NK-92 (cell line): ENCODE measurements around the gene CFAP74.

ENCODE experiments used
- DNase-seq: peaks from one replicate; lab custom pipeline; 2025; ENCODE audit not compliant: unreplicated experiment; lab: John Stamatoyannopoulos, UW

The CFAP74 gene

GRCh38 chr1:1971688-1972087, 31.9 kb downstream of the CFAP74 start:
- DNase-seq: no peak

- no peak for DNase-seq
Measured at GRCh38 chr1:1971017-1971416, 32.6 kb downstream of the CFAP74 start.

DNA sequence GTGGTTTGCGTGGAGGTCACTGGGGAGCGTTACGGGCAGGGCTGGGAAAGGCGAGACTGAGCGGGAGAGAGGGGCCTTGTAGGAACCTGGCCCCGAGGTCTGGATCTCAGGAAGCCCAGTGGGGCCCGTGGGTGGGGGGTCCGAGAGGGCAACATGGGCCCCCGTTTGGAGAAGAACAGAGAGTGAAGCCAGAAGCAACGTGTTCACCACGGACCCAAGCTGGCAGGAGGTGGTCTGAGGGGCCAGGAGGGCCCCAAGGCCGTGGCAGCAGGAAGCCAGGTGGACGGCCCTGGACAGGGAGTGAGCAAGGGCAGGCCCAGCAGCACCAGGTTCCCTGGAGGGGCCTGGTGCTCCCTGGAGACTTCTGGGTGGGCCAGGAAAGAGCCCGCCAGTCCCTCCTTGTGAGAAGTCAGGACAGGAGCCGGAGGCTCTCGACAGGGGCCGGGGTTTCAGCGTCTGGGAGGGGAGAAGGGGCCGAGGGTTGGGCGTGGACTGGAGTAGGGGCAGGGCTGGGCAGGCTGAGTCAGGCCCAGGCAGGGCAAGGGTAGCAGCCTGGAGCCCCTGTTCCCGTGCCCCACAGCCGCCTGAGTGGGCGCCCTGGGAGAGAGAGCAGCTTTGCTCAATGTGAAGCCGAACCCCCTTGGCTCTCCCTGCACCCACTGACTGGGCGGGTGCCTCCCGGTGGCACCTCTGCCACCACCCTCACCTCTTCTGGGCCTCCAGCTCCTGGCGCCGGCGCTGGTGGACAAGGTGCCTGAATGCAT, 33.5 kb downstream of the CFAP74 start:
- no peak for DNase-seq

DNA sequence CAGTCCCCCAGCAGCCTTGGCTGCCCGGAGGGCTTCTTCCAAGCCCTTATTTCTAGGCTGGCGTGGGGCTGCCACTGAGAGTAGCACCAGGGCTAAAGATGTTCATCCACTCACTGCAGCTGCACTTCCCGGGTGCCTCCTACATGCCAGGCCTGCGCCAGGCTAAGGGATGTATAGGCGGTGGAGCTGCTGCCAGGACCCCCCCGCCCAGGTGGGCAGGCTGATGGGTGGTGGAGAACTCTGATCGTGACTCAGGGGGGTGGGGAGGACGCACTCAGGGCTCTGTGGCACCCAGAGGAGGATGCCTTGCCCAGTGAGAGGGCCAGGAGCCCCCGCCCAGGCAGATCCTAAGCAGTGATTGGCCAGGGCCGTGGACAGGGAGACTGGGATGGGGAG, 34.1 kb downstream of the CFAP74 start:
- no peak for DNase-seq

DNA sequence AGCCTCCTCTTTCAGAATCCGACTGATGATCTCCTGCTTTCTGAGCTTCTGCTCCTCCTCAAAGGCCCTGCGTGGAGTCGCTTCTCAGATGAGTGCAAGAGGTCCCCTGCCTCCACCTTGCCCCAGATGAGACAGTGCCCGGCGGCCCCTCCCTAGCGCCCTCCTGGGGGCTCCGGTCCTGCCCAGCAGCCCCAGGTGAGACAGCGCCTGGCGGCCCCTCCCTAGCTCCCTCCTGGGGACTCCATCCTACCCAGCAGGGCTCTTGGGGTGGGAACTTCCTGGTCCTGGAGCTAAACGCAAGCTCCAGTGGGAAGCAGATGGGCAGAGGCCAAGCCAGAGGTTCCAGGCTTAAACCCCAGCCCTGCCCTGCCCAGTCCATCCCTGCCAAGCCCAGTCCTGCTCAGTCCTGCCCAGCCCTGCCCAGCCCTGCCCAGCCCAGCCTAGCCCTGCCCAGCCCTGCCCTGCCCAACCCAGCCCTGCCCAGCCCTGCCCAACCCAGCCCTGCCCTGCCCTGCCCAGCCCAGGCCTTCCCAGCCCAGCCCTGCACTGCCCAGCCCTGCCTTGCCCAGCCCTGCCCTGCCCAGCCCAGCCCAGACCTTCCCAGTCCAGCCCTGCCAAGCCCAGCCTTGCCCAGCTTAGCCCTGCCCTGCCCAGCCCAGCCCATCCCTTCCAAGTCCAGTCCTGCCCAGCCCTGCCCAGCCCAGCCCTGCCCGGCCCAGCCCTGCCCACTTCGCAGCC, 34.6 kb downstream of the CFAP74 start:
- no peak for DNase-seq

GRCh38 chr1:1967879-1968278, 35.7 kb downstream of the CFAP74 start:
- DNase-seq: no peak

DNA sequence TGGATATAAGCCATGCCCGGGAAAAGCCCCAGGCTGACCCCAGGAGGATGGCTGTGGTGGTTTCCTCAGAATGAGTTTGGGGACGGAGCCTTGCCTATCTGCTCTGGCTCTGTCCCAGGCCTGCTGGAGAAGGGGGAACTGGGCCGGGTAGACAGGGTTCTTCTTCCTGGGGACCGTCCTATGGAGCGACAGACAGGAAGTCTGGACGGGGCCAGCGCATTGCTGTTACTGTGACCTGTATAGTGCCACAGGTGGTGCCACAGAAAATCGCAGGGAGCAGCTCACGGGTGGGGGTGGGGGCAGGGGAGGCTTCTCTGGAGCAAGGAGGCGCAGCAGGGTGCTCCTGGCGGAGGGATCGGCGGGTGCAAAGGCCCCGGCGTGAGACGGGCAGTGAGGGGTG, 36.4 kb downstream of the CFAP74 start:
- DNase-seq: no peak

DNA sequence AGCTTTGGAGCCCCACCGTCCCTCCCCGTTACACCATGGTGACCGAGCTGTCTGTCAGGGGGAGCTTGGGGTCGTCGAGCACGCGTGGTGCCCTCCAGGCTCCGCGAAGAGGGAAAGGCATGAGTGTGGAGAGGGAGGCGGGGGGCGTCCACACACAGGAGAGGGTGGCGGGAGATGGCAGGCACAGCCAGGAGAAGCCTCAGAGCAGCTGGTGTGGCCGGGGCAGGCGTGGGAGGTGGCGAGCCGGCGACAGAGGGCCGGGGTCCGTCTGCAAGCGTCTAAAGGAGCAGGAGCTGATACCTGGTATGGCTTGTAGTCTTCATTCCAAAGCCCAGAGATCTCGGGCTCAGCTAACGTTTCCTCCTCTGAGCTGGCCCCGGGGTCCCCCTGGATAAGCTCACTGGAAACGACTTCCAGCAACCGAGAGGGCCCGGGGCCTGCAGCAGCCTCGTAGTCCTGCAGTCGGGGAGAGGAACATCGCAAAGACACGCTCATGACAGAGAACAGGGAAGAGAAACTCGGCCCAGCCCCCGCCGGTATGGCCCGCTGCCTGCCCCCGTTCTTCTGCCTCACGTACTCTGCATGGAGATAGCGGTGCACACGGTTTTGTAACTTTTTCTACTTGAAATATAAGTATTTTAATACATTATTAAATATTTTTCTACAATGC, 37.4 kb downstream of the CFAP74 start:
- DNase-seq: no peak

- DNase-seq: no peak
Measured at GRCh38 chr1:1965546-1965945, 38.0 kb downstream of the CFAP74 start.

DNA sequence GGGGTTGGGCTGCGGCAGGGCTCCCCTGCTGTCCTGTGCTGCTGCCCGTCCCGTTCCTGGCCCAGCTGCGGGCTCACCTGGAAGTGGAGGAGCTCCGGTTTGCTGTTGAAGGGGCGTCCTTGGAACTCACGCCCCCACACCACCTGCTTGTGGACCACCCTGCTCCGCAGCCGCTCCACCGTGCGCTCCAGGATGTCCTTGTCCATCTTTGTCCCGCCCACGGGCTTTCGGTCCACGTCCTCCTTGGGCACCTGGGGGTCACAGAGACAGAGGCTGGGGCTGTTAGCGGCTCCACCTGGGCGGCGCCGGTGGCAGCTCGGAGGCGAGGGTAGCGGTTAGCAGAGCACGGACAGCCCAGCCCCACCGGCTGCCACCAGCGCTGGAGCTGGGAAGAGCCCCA, 38.8 kb downstream of the CFAP74 start:
- DNase-seq: no peak

- no peak for DNase-seq
Measured at GRCh38 chr1:1963570-1963969, 40.0 kb downstream of the CFAP74 start.

DNA sequence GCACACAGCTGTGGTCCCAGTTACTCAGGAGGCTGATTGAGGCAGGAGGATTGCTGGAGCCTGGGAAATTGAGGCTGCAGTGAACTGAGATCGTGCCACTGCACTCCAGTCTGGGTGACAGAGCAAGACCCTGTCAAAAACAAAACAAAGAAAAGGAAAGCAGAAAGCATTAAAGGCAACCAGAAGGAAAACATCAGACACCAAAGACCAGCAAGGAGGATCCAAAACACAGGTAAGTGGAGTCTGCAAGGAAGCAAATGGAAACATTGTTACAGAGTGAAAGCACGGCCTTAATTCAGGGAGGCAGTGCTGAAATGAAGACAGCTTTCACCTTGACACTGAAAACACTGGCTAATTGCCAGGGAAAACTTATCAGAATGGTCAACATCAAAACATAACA, 40.8 kb downstream of the CFAP74 start:
- no peak for DNase-seq

DNA sequence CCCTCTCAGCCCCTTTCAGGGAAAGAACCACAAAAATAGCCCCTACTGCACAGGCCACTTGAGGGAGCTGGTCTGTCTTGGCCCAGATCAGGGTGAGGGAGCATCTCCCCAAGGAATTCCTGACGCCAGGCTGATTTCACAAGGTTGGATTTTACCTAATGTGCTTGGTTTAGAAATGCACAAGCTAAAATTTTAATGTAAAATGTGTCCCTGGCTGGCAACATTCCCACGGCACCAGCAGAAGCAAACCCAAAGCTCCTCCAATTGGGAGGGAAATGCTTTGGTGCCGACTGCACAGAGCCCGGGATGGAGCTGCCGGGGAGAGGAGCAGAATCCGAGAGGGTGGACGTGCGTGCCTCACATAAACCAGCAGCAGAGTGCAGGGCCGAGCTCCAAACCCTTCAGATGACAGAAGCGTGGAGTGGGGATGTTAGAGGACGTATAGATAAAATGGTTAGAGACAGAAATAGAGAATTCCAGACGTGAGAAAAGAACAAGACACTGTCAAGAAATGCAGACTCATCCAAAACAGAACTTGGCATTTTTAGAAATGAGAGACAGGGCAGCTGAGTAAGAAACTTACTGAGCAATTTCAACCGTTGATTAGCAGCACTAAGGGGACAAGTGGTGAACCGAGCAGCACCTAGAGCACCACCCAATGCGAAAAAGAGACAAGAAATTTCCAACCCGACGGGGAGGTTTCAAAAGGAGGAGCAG, 42.9 kb downstream of the CFAP74 start:
- DNase-seq: no peak

DNA sequence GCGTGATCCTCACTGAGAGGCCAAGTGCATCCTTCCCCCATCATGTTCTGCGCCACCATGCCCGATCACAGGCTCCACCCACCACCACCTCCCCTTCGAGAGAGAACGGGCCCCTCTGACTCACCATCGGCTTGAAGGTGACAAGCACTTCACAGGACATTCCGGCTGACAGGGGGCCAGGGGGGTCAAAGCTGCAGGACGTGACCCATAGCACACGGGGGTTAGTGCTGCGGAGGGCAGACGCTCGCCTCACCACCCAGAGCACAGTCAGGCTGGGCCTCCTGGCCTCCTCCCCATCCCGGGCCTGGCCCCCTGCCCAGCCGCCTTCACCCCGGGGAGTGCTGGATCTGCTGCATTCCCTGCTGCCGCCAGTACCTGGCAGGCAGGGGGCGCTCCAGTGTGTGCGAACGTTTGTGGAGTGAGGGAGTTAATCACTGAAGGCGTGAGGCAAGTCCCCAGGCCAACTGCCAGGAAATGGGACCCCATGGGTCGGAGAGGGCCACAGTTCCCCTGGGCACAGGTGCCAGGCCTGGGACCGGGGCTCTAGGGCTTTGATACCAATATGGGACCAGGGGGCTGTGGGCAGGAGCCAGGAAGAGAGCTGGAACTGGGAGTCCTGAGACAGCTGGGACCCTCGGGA, 43.6 kb downstream of the CFAP74 start:
- DNase-seq: no peak

DNA sequence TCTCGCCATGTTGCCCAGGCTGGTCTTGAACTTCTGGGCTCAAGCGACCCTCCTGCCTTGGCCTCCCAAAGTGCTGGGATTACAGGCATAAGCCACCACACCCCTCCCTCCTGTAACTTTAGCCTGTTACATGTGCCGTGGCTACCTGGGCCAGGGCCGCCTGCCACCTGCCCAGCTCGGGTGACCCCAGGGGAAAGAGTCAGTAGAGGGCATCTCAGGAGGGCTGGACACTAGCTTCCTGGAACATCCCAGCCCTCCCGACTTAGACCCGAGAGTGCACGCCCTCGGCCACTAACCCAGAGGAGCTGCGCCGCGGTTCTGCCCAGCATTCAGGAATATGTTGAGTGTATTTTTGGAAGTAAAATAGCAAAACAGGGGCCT, 44.1 kb downstream of the CFAP74 start:
- no peak for DNase-seq

DNA sequence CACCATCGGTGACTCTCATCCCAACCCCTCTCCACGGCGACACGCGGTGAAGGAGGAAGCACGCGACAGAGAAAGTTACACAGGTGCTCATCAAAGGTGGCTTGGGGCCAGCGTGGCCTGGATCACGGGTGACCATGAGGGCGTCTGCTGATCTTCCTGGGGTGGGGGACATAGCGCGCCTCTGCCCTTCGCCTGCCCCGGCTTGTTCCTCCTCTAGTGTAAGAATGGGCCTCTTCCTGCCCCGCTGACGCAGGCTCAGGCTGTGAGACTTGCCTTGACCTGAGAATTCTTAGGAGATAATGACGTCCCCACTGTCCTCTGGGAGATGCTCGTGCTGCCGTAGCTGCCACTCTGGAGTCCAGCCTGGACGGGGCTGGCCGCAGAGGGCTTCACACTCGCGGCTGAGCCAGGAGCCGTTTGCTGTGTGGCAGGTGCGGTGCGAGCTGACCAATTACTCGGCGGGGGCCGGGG, 45.5 kb downstream of the CFAP74 start:
- DNase-seq: no peak

GRCh38 chr1:1957533-1957961, 46.0 kb downstream of the CFAP74 start:
- no peak for DNase-seq

- DNase-seq: no peak
Measured at GRCh38 chr1:1956586-1957532, 46.7 kb downstream of the CFAP74 start.

- no peak for DNase-seq
Measured at GRCh38 chr1:1956101-1956500, 47.5 kb downstream of the CFAP74 start.

GRCh38 chr1:1955621-1956094, 47.9 kb downstream of the CFAP74 start:
- no peak for DNase-seq
